ENCODE data around the gene ANO3. TPM values are rescaled to one million over a fixed set of nuclear protein-coding genes. Genes with fewer than 3 reads are reported as not detected.

ANO3 gene
- total RNA-seq, 2 donors from 2014 or later, result 0.12 to 0.13 TPM

- no peak for DNase-seq
- Histone ChIP-seq H3K4me1 (no peaks in the 10 kb centered on the region), H3K9me3 (no peaks in the 10 kb centered on the region), H3K27me3 (no peaks in the 10 kb centered on the region), H3K9ac (ENCODE audit: low read depth in 2 of 2, low read length in 2 of 2) (no peak overlapping the region), H3K27ac (no peak overlapping the region), H3K4me3 (no peak overlapping the region), H3K36me3 (no peaks in the 10 kb centered on the region)
- TF ChIP-seq, protein P1, sequence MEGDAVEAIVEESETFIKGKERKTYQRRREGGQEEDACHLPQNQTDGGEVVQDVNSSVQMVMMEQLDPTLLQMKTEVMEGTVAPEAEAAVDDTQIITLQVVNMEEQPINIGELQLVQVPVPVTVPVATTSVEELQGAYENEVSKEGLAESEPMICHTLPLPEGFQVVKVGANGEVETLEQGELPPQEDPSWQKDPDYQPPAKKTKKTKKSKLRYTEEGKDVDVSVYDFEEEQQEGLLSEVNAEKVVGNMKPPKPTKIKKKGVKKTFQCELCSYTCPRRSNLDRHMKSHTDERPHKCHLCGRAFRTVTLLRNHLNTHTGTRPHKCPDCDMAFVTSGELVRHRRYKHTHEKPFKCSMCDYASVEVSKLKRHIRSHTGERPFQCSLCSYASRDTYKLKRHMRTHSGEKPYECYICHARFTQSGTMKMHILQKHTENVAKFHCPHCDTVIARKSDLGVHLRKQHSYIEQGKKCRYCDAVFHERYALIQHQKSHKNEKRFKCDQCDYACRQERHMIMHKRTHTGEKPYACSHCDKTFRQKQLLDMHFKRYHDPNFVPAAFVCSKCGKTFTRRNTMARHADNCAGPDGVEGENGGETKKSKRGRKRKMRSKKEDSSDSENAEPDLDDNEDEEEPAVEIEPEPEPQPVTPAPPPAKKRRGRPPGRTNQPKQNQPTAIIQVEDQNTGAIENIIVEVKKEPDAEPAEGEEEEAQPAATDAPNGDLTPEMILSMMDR (IDR thresholded peaks at IDR 0.05), result no peak
- intact Hi-C loops (cut with DNase I), result no loop called here
Measured at GRCh38 chr11:26597899-26598298, 266.0 kb downstream of the ANO3 start.

- intact Hi-C loops (cut with DNase I), result no loop called here
- no peak for DNase-seq
- Histone ChIP-seq H3K9ac (ENCODE audit: low read depth in 2 of 2, low read length in 2 of 2) (no peak overlapping the region), H3K27me3 (no peaks in the 10 kb centered on the region), H3K4me1 (no peaks in the 10 kb centered on the region), H3K4me3 (no peak overlapping the region), H3K27ac (no peak overlapping the region), H3K9me3 (no peaks in the 10 kb centered on the region), H3K36me3 (no peaks in the 10 kb centered on the region)
- TF ChIP-seq, protein P1 (IDR thresholded peaks at IDR 0.05), result no peak
Measured at GRCh38 chr11:26599425-26599824, 267.5 kb downstream of the ANO3 start.

GRCh38 chr11:26599876-26600434, 268.0 kb downstream of the ANO3 start:
- DNase-seq, result no peak
- Histone ChIP-seq H3K27me3 (no peaks in the 10 kb centered on the region), H3K27ac (no peak overlapping the region), H3K9me3 (no peaks in the 10 kb centered on the region), H3K36me3 (no peaks in the 10 kb centered on the region), H3K4me1 (no peaks in the 10 kb centered on the region), H3K9ac (ENCODE audit: low read depth in 2 of 2, low read length in 2 of 2) (no peak overlapping the region), H3K4me3 (no peak overlapping the region)
- TF ChIP-seq, protein P1 (IDR thresholded peaks at IDR 0.05), result no peak
- intact Hi-C loops (cut with DNase I), result no loop called here

GRCh38 chr11:26607725-26608506, 276.0 kb downstream of the ANO3 start:
- no peaks in the 10 kb centered on the region for H3K36me3 ChIP-seq
- TF ChIP-seq, protein P1 (IDR thresholded peaks at IDR 0.05), result no peak
- no peak overlapping the region for H3K4me3 ChIP-seq
- no peaks in the 10 kb centered on the region for H3K9me3 ChIP-seq
- no peaks in the 10 kb centered on the region for H3K4me1 ChIP-seq
- H3K9ac ChIP-seq (ENCODE audit: low read depth in 2 of 2, low read length in 2 of 2), result no peak overlapping the region
- DNase-seq, result no peak
- intact Hi-C loops (cut with DNase I), result no loop called here
- no peak overlapping the region for H3K27ac ChIP-seq
- H3K27me3 ChIP-seq, result no peaks in the 10 kb centered on the region

- TF ChIP-seq, protein P1 (IDR thresholded peaks at IDR 0.05), result no peak
- DNase-seq, result no peak
- H3K4me3 ChIP-seq, result no peak overlapping the region
- intact Hi-C loops (cut with DNase I), result no loop called here
- H3K36me3 ChIP-seq, result no peaks in the 10 kb centered on the region
- no peaks in the 10 kb centered on the region for H3K9me3 ChIP-seq
- H3K4me1 ChIP-seq, result no peaks in the 10 kb centered on the region
- no peaks in the 10 kb centered on the region for H3K27me3 ChIP-seq
- H3K27ac ChIP-seq, result no peak overlapping the region
- no peak overlapping the region for H3K9ac ChIP-seq (ENCODE audit: low read depth in 2 of 2, low read length in 2 of 2)
Measured at GRCh38 chr11:26608507-26609146, 276.7 kb downstream of the ANO3 start.
